WTC11 (cell line): Measurements from ENCODE around the gene SRD5A2.

Experiments used
- TF ChIP-seq, protein P1 (sequence below): sonication (generic); formaldehyde crosslinking; IDR thresholded peaks from 2 replicates; pipeline ENCODE4 v1.8.0; 2022; ENCODE audit warnings: mild to moderate bottlenecking, missing genetic modification reagents
- TF ChIP-seq, protein P2 (sequence below): fragments of 200-600 bp; IDR thresholded peaks from 2 replicates; pipeline ENCODE4 v1.8.0; 2022; ENCODE audit warnings: antibody characterized with exemption
- TF ChIP-seq, protein P3 (sequence below): sonication (generic); formaldehyde crosslinking; IDR thresholded peaks from 2 replicates; pipeline ENCODE4 v1.8.1; 2022; ENCODE audit warnings: mild to moderate bottlenecking, moderate library complexity, missing genetic modification reagents

DNA sequence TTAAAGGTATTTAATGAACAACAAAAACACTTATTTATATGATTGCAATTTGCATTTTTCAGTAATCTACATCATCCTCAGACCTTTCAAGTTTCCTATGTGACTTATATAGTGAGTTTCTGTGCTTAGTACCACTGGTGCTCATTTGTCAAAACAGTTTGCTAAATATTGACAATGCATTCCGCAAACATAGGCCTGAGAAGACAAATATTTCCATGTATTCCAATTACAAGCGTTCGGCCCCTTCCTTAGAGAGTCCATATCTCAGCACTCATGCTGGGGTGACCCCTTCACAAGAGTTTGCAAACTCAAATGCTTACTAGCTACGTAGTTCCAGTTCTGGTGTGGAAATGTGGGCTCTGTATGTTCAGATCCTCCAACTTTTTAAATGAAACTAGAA, 56.1 kb downstream of the SRD5A2 start:
- TF ChIP-seq, protein P1, sequence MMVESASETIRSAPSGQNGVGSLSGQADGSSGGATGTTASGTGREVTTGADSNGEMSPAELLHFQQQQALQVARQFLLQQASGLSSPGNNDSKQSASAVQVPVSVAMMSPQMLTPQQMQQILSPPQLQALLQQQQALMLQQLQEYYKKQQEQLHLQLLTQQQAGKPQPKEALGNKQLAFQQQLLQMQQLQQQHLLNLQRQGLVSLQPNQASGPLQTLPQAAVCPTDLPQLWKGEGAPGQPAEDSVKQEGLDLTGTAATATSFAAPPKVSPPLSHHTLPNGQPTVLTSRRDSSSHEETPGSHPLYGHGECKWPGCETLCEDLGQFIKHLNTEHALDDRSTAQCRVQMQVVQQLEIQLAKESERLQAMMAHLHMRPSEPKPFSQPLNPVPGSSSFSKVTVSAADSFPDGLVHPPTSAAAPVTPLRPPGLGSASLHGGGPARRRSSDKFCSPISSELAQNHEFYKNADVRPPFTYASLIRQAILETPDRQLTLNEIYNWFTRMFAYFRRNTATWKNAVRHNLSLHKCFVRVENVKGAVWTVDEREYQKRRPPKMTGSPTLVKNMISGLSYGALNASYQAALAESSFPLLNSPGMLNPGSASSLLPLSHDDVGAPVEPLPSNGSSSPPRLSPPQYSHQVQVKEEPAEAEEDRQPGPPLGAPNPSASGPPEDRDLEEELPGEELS = no peak
- TF ChIP-seq, protein P2, sequence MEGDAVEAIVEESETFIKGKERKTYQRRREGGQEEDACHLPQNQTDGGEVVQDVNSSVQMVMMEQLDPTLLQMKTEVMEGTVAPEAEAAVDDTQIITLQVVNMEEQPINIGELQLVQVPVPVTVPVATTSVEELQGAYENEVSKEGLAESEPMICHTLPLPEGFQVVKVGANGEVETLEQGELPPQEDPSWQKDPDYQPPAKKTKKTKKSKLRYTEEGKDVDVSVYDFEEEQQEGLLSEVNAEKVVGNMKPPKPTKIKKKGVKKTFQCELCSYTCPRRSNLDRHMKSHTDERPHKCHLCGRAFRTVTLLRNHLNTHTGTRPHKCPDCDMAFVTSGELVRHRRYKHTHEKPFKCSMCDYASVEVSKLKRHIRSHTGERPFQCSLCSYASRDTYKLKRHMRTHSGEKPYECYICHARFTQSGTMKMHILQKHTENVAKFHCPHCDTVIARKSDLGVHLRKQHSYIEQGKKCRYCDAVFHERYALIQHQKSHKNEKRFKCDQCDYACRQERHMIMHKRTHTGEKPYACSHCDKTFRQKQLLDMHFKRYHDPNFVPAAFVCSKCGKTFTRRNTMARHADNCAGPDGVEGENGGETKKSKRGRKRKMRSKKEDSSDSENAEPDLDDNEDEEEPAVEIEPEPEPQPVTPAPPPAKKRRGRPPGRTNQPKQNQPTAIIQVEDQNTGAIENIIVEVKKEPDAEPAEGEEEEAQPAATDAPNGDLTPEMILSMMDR = no peak
- TF ChIP-seq, protein P3, sequence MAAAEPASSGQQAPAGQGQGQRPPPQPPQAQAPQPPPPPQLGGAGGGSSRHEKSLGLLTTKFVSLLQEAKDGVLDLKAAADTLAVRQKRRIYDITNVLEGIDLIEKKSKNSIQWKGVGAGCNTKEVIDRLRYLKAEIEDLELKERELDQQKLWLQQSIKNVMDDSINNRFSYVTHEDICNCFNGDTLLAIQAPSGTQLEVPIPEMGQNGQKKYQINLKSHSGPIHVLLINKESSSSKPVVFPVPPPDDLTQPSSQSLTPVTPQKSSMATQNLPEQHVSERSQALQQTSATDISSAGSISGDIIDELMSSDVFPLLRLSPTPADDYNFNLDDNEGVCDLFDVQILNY (CRISPR knock-in tag) = no peak
